Measurements from ENCODE around the gene SAMD4A. TPM values are rescaled to one million over a fixed set of nuclear protein-coding genes. Genes with fewer than 3 reads are reported as not detected.

SAMD4A gene
- total RNA-seq, 1 donor from 2014 or later, result 14.4 TPM

DNA sequence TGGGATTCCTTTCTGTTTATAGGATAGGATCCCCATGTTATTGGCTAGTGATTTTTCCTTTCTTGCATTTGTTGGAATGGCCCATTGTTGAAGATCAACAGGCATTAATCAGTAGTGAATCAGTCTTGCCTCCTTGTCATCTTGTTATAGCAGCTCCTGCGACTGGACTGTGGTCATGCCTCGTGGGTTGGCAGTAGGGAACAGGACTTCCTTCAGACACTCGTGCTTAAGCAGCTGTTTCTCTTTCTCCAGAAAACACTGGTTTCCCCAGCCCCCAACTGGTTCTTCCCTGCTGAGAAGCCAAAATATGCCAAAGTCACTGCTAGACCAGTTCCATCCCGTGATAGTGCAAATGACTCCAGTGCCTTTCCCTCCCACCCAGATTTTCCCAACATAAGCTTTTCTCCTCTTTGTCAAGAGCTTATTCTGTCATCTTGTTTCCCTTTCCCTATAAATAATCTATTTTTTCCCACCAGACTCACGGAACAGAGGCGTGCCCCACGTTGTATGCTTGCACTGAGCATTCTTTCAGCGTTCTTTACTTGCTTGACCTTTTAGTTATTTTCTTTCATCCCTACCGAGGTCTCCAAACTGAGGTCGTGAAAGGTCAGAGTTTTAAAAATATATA is 83.5 kb downstream of the SAMD4A start:
- H3K4me3 Mint-ChIP-seq, result peak overlapping the region; percentile 28
- H3K9me3 Mint-ChIP-seq, result peaks cover 6% of the 10 kb centered on the region
- peak overlapping the region; percentile 59 for H3K27ac Mint-ChIP-seq
- no peak for DNase-seq (ENCODE audit: extremely low spot score, unreplicated experiment)
- TF ChIP-seq, protein P1, sequence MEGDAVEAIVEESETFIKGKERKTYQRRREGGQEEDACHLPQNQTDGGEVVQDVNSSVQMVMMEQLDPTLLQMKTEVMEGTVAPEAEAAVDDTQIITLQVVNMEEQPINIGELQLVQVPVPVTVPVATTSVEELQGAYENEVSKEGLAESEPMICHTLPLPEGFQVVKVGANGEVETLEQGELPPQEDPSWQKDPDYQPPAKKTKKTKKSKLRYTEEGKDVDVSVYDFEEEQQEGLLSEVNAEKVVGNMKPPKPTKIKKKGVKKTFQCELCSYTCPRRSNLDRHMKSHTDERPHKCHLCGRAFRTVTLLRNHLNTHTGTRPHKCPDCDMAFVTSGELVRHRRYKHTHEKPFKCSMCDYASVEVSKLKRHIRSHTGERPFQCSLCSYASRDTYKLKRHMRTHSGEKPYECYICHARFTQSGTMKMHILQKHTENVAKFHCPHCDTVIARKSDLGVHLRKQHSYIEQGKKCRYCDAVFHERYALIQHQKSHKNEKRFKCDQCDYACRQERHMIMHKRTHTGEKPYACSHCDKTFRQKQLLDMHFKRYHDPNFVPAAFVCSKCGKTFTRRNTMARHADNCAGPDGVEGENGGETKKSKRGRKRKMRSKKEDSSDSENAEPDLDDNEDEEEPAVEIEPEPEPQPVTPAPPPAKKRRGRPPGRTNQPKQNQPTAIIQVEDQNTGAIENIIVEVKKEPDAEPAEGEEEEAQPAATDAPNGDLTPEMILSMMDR (conservative IDR thresholded peaks at IDR 0.05), result no peak
- no peaks in the 10 kb centered on the region for H3K36me3 Mint-ChIP-seq
- no peaks in the 10 kb centered on the region for H3K27me3 Mint-ChIP-seq
- H3K4me1 Mint-ChIP-seq (ENCODE audit: unreplicated experiment), result peaks cover 38% of the 10 kb centered on the region

DNA sequence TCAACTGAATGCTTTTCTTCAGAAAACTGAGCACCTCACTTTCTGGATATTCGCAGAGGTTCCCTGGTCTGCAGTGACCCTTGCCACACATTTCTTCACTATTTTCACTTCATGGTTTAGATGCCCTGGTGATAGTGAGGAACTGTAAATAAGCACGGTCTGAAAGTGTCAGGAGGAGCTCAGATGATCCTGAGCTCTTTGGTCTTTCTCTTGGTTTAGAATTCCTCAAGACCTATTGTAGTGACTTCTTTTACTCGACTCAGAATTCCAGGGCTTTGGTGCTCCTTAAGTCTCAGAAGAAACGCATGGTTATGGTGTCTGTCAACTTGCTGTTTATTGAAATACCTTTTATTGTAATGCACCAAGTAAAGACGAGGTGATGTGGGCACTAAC is 84.0 kb downstream of the SAMD4A start:
- H3K4me3 Mint-ChIP-seq, result no peak overlapping the region

DNA sequence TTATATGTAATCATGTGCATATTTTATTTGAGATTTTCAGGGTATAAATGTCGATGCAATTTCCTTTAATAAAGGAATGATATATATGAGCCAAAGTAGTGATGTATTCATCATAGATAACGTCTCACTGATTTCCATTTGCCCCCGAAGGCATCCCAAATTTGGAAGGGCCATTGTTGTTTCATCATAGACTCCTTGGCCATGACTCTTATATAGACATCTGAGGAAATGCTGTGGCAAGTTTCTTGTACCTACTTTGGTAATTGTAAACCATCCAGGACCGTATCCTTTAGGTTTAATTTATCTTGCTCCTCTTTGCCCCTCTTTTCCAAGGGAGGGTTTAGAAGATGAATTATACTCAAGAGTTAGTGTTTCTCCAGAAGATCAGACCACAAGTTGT is 84.7 kb downstream of the SAMD4A start:
- Mint-ChIP-seq H3K36me3 (no peaks in the 10 kb centered on the region), H3K27ac (peak overlapping the region; percentile 95), H3K9me3 (peaks cover 6% of the 10 kb centered on the region), H3K4me1 (ENCODE audit: unreplicated experiment) (peaks cover 33% of the 10 kb centered on the region), H3K4me3 (peak overlapping the region; percentile 81), H3K27me3 (no peaks in the 10 kb centered on the region)
- TF ChIP-seq, protein P1 (conservative IDR thresholded peaks at IDR 0.05), result no peak
- DNase-seq (ENCODE audit: extremely low spot score, unreplicated experiment), result no peak

More for the DNA sequence above, 84.0 kb downstream of the SAMD4A start:
- no peak for DNase-seq (ENCODE audit: extremely low spot score, unreplicated experiment)
- Mint-ChIP-seq H3K9me3 (peaks cover 6% of the 10 kb centered on the region), H3K36me3 (no peaks in the 10 kb centered on the region), H3K27me3 (no peaks in the 10 kb centered on the region), H3K27ac (peak overlapping the region; percentile 59), H3K4me1 (ENCODE audit: unreplicated experiment) (peaks cover 34% of the 10 kb centered on the region)
- TF ChIP-seq, protein P1 (conservative IDR thresholded peaks at IDR 0.05), result no peak

DNA sequence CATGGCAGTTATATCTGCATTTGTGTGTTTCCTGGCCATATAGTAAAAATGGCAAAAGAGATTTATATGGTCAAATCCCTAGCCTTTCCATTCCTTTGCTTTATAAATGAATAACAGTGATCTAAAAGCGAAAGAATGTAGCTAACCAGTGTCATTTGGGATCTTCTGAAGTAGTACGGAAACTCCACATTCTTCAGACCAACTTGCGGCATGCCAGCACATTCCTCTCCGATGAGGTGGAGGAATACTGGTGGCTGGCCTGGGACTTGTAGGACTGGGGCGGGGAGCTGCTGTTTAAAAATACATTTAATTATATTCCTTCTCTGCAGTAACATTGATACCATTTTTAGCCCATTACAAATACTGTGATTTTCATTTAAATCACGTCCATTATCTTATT is 85.3 kb downstream of the SAMD4A start:
- TF ChIP-seq, protein P1 (conservative IDR thresholded peaks at IDR 0.05), result no peak
- H3K36me3 Mint-ChIP-seq, result no peaks in the 10 kb centered on the region
- peak overlapping the region; percentile 95 for H3K27ac Mint-ChIP-seq
- DNase-seq (ENCODE audit: extremely low spot score, unreplicated experiment), result no peak
- no peaks in the 10 kb centered on the region for H3K27me3 Mint-ChIP-seq
- H3K4me1 Mint-ChIP-seq (ENCODE audit: unreplicated experiment), result peaks cover 33% of the 10 kb centered on the region
- H3K9me3 Mint-ChIP-seq, result peaks cover 6% of the 10 kb centered on the region
- H3K4me3 Mint-ChIP-seq, result peak overlapping the region; percentile 81

DNA sequence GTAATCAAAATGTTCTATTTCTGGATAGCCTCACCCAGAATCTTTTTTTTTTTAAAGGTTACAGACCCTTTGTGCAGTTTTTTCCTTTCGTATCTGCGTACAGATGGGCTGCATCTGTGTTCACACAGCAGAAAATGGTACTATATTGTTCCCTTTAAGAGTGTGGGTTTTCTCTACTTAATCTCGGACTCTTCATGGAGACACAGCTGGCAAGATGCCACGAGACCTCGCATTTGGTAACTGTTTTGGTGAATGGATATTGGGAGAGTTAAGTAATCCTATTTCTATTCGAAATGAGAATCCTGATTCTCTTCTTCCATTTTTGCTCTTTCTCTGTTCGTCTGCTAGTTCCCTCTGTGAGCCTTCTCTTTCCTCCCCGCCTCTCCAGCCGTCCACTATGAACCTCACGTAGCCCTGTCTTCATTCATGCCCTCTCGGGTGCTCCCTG is 85.7 kb downstream of the SAMD4A start:
- peak overlapping the region; percentile 95 for H3K27ac Mint-ChIP-seq
- TF ChIP-seq, protein P1 (conservative IDR thresholded peaks at IDR 0.05), result no peak

More for the DNA sequence above, 85.7 kb downstream of the SAMD4A start:
- Mint-ChIP-seq H3K4me1 (ENCODE audit: unreplicated experiment) (peaks cover 33% of the 10 kb centered on the region), H3K9me3 (peaks cover 6% of the 10 kb centered on the region), H3K36me3 (no peaks in the 10 kb centered on the region), H3K27me3 (no peaks in the 10 kb centered on the region), H3K4me3 (peak overlapping the region; percentile 16)
- no peak for DNase-seq (ENCODE audit: extremely low spot score, unreplicated experiment)
